SJSA1 (cell line): ENCODE measurements around the gene POU3F4. TPM values are rescaled to one million over a fixed set of nuclear protein-coding genes. Genes with fewer than 3 reads are reported as not detected.

ENCODE experiments used
- DNase-seq, 2 experiments: peaks; one replicate each; pipeline ENCODE4 v3.0.0-alpha.2; 2015 to 2020; ENCODE audit warnings: low spot score in 2 of 2, low read depth in 1 of 2
- H3K27ac ChIP-seq: fragments of 250-450 bp; sonication (Bioruptor Pico); 2 replicates; pipeline ENCODE4 v1.5.1; 2020; ENCODE audit warnings: mild to moderate bottlenecking, moderate library complexity
- H3K27me3 ChIP-seq: fragments of 250-450 bp; sonication (Bioruptor Pico); replicated peaks from 2 replicates; pipeline ENCODE4 v1.5.1; 2020; ENCODE audit warnings: mild to moderate bottlenecking, moderate library complexity
- H3K36me3 ChIP-seq: fragments of 250-450 bp; sonication (Bioruptor Pico); 2 replicates; pipeline ENCODE4 v1.5.1; 2020; ENCODE audit warnings: mild to moderate bottlenecking
- H3K4me1 ChIP-seq: fragments of 250-450 bp; sonication (Bioruptor Pico); replicated peaks from 2 replicates; pipeline ENCODE4 v1.6.1; 2021; ENCODE audit warnings: mild to moderate bottlenecking
- H3K4me3 ChIP-seq: fragments of 250-450 bp; sonication (Bioruptor Pico); 2 replicates; pipeline ENCODE4 v1.5.1; 2020; ENCODE audit warnings: mild to moderate bottlenecking
- H3K9me3 ChIP-seq: fragments of 250-450 bp; sonication (Bioruptor Pico); replicated peaks from 2 replicates; pipeline ENCODE4 v1.5.1; 2020; ENCODE audit warnings: mild to moderate bottlenecking
- total RNA-seq: library from RNA; depleted of rRNA; stranded (reverse); fragments of >200 nt; shearing (Covaris generic); gene quantifications from 2 replicates; pipeline ENCODE4 v1.2.3, GENCODE V29; 2014

The POU3F4 gene
- total RNA-seq, 1 experiment from 2014 or later, result not detected

- no peaks in the 10 kb centered on the region for H3K9me3 ChIP-seq
- H3K4me3 ChIP-seq, result no peak overlapping the region
- no peaks in the 10 kb centered on the region for H3K27me3 ChIP-seq
- H3K4me1 ChIP-seq, result no peaks in the 10 kb centered on the region
- H3K36me3 ChIP-seq, result no peaks in the 10 kb centered on the region
- no peak overlapping the region for H3K27ac ChIP-seq
- no peak for DNase-seq
Observed at GRCh38 chrX:83535417-83536196, 27.5 kb downstream of the POU3F4 start.
